Sigmoid colon (tissue), 4 donors: ENCODE measurements around the gene LILRA1.

Experiments used
- EP300 ChIP-seq, 4 donors: sonication (generic); formaldehyde crosslinking; IDR thresholded peaks; one replicate each; pipeline ENCODE4 v1.6.1; 2017; ENCODE audit warnings: antibody characterized with exemption in 4 of 4
- POLR2A ChIP-seq, 2 donors: fragments of 450-650 bp; IDR thresholded peaks; one replicate each; pipeline ENCODE4 v1.6.1; 2016; ENCODE audit warnings: antibody characterized with exemption in 2 of 2, mild to moderate bottlenecking in 2 of 2, moderate library complexity in 2 of 2
- POLR2AphosphoS5 ChIP-seq, 4 donors: sonication (generic); formaldehyde crosslinking; IDR thresholded peaks; one replicate each; pipeline ENCODE4 v1.6.1; 2017; ENCODE audit warnings: antibody characterized with exemption in 4 of 4
- TF ChIP-seq, protein P1 (sequence below), 4 experiments: fragments of 450-650 bp in 3 of 4; fragments of 200-600 bp in 1 of 4; IDR thresholded peaks; one replicate each; pipeline ENCODE4 v1.5.1; 2016 to 2019; ENCODE audit warnings: antibody characterized with exemption in 4 of 4, mild to moderate bottlenecking in 3 of 4, moderate library complexity in 2 of 4

DNA sequence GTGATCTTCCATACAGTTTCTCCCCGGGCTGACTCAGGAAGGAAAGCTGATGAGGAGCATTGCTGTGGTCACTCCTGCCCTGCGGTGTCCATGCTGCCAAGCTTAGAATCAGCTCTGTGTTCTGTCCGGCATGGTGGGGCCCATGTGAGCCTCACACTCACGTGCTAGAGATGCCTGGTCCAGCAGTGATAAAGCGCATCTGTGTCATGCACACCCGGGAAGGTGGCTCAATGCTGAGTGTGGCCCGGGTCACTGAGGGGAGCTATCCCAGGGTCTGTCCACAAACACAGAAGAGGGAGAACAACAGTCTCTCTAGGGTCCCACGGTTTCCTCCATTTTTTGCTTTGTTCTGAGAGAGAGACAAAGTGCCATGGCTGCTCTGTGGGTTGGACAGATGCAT, 33.3 kb downstream of the LILRA1 start:
- TF ChIP-seq POLR2A (IDR thresholded peaks at IDR 0.05) (no peak), POLR2AphosphoS5 (IDR thresholded peaks at IDR 0.05) (no peak), EP300 (IDR thresholded peaks at IDR 0.05) (no peak)
- TF ChIP-seq, protein P1, sequence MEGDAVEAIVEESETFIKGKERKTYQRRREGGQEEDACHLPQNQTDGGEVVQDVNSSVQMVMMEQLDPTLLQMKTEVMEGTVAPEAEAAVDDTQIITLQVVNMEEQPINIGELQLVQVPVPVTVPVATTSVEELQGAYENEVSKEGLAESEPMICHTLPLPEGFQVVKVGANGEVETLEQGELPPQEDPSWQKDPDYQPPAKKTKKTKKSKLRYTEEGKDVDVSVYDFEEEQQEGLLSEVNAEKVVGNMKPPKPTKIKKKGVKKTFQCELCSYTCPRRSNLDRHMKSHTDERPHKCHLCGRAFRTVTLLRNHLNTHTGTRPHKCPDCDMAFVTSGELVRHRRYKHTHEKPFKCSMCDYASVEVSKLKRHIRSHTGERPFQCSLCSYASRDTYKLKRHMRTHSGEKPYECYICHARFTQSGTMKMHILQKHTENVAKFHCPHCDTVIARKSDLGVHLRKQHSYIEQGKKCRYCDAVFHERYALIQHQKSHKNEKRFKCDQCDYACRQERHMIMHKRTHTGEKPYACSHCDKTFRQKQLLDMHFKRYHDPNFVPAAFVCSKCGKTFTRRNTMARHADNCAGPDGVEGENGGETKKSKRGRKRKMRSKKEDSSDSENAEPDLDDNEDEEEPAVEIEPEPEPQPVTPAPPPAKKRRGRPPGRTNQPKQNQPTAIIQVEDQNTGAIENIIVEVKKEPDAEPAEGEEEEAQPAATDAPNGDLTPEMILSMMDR (IDR thresholded peaks at IDR 0.05), result no peak
